Thymus (tissue), 11 donors: ENCODE data around the gene EPN1. TPM values are rescaled to one million over a fixed set of nuclear protein-coding genes. Genes with fewer than 3 reads are reported as not detected.

Source experiments
- DNase-seq, 9 donors: peaks; one replicate each; pipeline ENCODE4 v3.0.0-alpha.2; 2013; ENCODE audit warnings: low spot score in 9 of 9, low read depth in 6 of 9, missing footprints in 1 of 9
- H3K27ac ChIP-seq, 2 donors: one replicate each; pipeline ENCODE4 v1.5.1; 2013; ENCODE audit warnings: control low read depth in 1 of 2, low read depth in 1 of 2, low read length in 1 of 2, mild to moderate bottlenecking in 1 of 2, moderate library complexity in 1 of 2
- H3K27me3 ChIP-seq, 2 donors: one replicate each; pipeline ENCODE4 v1.5.1; 2013; ENCODE audit warnings: low read length in 1 of 2; ENCODE audit not compliant: control insufficient read depth in 2 of 2, insufficient read depth in 1 of 2
- H3K36me3 ChIP-seq, 2 donors: one replicate each; pipeline ENCODE4 v1.5.1; 2013; ENCODE audit warnings: low read length in 1 of 2, mild to moderate bottlenecking in 1 of 2, moderate library complexity in 1 of 2; ENCODE audit not compliant: control insufficient read depth in 2 of 2, insufficient read depth in 2 of 2
- H3K4me1 ChIP-seq, 2 donors: one replicate each; pipeline ENCODE4 v1.5.1; 2013; ENCODE audit warnings: low read length in 2 of 2; ENCODE audit not compliant: control insufficient read depth in 2 of 2, insufficient read depth in 2 of 2
- H3K4me3 ChIP-seq, 2 donors: one replicate each; pipeline ENCODE4 v1.5.1; 2013; ENCODE audit warnings: low read length in 2 of 2, control low read depth in 1 of 2, mild to moderate bottlenecking in 1 of 2
- H3K9me3 ChIP-seq, 2 donors: one replicate each; pipeline ENCODE4 v1.5.1; 2013; ENCODE audit warnings: low read length in 1 of 2, mild to moderate bottlenecking in 1 of 2; ENCODE audit not compliant: control insufficient read depth in 2 of 2, insufficient read depth in 1 of 2
- WGBS: extraction: QIAGEN DNeasy Blood & Tissue Kit; methylation state at CpG from one replicate; pipeline ENCODE4 v1.1.7; 2013; 5-methylcytosine and 5-hydroxymethylcytosine counted together
- polyA plus RNA-seq: library from polyadenylated mRNA; stranded (reverse); fragments of 200-250 nt; gene quantifications from one replicate; pipeline ENCODE4 v1.2.3, GENCODE V29; 2013
- total RNA-seq: library from RNA; stranded (reverse); fragments of 120-200 nt; gene quantifications from one replicate; pipeline ENCODE4 v1.2.4, GENCODE V29; 2013
- donor health status: healthy.

Gene EPN1
- total and polyA plus RNA-seq, 2 donors = 9.9 to 34.6 TPM

DNA sequence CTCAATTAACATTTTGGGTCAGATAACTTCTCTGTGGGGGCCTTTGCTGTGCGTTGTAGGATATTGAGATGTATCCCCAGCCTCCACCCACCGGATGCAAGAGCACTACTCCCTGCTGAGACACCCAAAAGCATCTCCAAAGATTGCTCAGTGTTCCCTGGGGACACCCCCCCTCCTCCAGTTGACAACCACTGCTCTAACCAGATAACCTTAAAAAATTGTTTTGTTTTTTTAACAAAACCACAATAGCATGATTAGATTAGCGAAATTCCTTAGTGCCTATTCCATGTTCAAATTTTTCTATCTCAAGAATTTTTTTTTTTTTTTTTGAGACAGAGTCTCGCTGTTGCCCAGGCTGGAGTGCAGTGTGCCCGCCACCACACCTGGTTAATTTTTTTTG, 2.6 kb upstream of the EPN1 start:
- peaks cover 43 to 48% of the 10 kb centered on the region in 2 donors for H3K36me3 ChIP-seq
- H3K4me3 ChIP-seq = no peak overlapping the region
- H3K4me1 ChIP-seq = peaks cover 15 to 19% of the 10 kb centered on the region in 2 donors
- WGBS = 96% methylated on average over 5 of the region's 5 CpGs
- DNase-seq = no peak
- no peak overlapping the region for H3K27ac ChIP-seq
- H3K27me3 ChIP-seq = no peaks in the 10 kb centered on the region
- no peaks in the 10 kb centered on the region for H3K9me3 ChIP-seq

DNA sequence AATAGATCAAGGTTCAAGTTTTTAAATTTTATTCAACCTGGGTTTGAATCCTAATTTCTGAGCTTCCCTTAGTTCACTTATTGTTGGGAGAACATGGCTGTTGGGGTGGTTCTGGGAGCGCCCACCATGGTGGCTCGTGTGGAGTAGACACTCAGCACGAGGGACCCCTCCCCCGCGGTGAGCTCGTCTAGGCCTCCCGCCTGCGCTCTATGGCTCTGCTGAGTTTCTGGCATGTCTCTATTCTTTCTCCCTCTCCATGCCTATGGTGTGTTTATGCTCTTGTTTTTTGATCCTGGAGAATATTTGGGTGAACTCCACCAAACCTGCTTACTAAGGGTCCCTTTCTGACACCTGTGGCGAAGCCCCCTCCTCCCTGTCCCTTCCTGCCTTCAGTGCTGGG, 1.6 kb upstream of the EPN1 start:
- no peaks in the 10 kb centered on the region for H3K9me3 ChIP-seq
- H3K36me3 ChIP-seq = peaks cover 39 to 48% of the 10 kb centered on the region in 2 donors
- peaks cover 15 to 19% of the 10 kb centered on the region in 2 donors for H3K4me1 ChIP-seq
- no peak overlapping the region for H3K27ac ChIP-seq
- no peaks in the 10 kb centered on the region for H3K27me3 ChIP-seq
- 94% methylated on average over 9 of the region's 9 CpGs for whole genome bisulfite sequencing
- no peak for DNase-seq
- H3K4me3 ChIP-seq = no peak overlapping the region

DNA sequence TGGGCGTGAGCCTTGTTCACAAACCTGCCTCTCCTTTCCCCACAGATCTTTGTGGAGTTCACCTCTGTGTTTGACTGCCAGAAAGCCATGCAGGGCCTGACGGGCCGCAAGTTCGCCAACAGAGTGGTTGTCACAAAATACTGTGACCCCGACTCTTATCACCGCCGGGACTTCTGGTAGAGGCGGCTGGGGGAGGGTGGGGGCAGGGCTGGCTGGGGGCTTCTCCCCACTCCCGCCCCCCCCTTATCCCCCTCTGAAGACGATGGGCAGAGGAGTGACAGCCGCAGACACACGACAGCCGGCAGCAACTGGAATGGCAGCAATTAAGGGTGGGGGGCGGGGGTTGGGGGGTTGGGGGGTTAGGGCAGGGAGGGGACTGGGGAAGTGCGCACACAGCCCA, 1.1 kb upstream of the EPN1 start:
- 96% methylated on average over 15 of the region's 15 CpGs for WGBS
- DNase-seq = no peak
- peaks cover 39 to 48% of the 10 kb centered on the region in 2 donors for H3K36me3 ChIP-seq
- H3K9me3 ChIP-seq = no peaks in the 10 kb centered on the region
- H3K4me1 ChIP-seq = peaks cover 15 to 19% of the 10 kb centered on the region in 2 donors
- no peak overlapping the region for H3K4me3 ChIP-seq
- no peaks in the 10 kb centered on the region for H3K27me3 ChIP-seq
- no peak overlapping the region for H3K27ac ChIP-seq

DNA sequence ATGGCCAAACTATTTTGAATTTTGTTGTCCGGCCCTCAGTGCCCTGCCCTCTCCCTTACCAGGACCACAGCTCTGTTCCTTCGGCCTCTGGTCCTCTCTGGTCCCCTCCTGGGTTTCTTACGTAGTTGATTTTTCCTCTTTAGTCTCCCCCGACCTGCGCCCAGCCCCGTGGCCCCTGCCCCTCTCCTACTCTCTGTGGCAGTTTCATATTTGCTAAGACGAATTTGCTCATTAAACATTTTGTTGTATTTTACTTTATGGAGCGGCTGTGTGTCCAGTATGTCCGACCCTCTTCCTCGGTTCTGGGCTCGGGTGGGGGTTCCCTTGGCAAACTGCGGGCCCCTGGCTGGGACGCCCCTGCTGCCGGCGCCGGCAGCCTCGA, 576 bp upstream of the EPN1 start:
- Histone ChIP-seq H3K4me3 (peak overlapping the region; percentile 36 to 95), H3K27me3 (no peaks in the 10 kb centered on the region), H3K4me1 (peaks cover 15 to 19% of the 10 kb centered on the region in 2 donors), H3K27ac (peak overlapping the region; percentile 18 to 49), H3K9me3 (no peaks in the 10 kb centered on the region), H3K36me3 (peaks cover 39 to 48% of the 10 kb centered on the region in 2 donors)
- no peak for DNase-seq
- 61% methylated on average over 17 of the region's 17 CpGs for WGBS

DNA sequence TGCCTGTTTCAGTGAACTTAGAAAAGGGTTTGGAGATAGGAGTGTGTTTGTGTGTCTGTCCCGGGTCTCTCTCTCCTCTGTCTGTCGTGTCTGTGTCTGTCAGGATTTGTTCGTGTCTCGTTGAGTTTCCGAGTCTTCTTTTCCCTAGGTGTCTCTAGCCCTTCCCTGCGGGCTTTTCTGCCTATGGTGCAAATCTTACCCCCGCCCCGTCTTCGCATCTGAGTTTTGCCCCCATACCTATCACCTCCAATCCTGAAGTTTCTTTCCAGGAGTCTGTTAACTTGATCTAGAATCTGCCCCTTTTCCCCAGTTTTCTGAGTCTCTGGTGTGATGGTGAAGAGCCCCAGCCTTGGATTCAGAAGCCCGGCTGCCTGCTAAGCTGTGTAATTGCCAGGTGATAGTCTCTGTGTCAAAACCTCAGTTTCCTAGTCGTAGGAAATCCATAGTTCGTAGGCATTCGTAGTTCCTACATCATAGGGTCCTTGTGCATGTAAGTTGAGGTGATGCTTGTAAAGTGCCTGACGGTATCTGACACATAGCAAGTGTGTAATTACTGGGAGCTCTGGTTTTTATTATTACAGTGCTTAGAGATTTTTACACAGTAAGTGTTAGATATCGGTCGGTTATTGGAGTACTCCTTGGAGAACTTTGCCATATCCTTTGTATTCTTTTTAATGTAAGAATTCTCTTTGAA, 782 bp downstream of the EPN1 start:
- 23% methylated on average over 16 of the region's 16 CpGs for WGBS
- Histone ChIP-seq H3K4me3 (peak overlapping the region; percentile 71 to 95), H3K36me3 (peaks cover 35 to 47% of the 10 kb centered on the region in 2 donors), H3K27me3 (no peaks in the 10 kb centered on the region), H3K27ac (peak overlapping the region; percentile 17 to 90), H3K9me3 (no peaks in the 10 kb centered on the region), H3K4me1 (peaks cover 15 to 19% of the 10 kb centered on the region in 2 donors)
- DNase-seq = no peak

DNA sequence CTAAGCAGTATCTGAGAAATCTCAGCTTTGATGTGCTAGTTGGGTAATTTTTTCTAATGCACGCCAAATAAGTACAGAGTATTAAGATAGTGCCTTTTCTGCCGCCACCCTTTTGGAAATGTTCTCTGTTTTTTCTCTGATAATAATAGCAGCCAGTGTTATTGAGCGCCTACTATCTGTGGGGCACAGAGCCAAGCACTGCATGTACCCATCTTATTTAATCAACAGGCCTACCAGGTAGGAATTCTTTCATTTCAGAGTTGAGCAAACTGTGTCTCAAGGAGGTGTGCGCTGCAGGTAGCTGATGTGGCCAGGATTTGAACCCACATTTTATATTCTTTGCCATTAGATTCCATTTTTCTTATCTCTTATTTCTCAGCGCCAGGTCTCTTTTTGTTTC, 1.4 kb downstream of the EPN1 start:
- Histone ChIP-seq H3K36me3 (peaks cover 39 to 47% of the 10 kb centered on the region in 2 donors), H3K9me3 (no peaks in the 10 kb centered on the region), H3K27me3 (no peaks in the 10 kb centered on the region), H3K27ac (no peak overlapping the region), H3K4me1 (peaks cover 15 to 19% of the 10 kb centered on the region in 2 donors), H3K4me3 (no peak overlapping the region)
- 96% methylated on average over 5 of the region's 5 CpGs for WGBS
- no peak for DNase-seq

DNA sequence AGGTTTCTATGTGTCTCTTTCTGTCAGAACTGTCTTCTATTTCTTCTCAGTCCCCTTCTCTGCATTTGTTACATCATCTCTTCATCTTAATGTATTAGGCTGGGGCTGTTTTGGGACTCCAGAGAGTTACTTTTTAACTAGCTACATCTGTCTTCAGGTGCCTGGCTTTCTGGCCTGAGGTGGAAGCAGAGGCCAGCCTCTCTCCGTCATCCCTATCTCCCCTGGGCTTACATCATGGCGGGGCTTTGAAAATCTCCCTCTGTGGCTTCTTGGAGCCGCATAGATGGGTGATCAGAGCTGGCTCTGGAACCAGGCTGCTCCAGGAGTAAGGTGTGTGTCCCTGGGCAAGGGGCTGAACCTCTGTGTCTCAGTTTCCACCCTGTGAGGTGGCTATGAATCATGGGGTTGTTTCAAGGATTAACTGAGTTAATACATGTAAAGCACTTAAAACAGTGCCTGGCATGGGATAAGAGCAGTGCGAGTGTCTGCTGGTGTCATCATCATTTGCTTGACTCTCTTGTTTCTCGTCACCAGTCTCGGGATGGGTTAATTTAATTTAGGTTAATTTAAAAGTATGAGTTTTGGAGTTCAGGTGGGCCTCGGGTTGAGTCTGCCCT, 2.0 kb downstream of the EPN1 start:
- 96% methylated on average over 7 of the region's 7 CpGs for WGBS
- DNase-seq = no peak
- Histone ChIP-seq H3K36me3 (peaks cover 43 to 45% of the 10 kb centered on the region in 2 donors), H3K27me3 (no peaks in the 10 kb centered on the region), H3K27ac (no peak overlapping the region), H3K4me1 (peaks cover 15 to 19% of the 10 kb centered on the region in 2 donors), H3K4me3 (no peak overlapping the region), H3K9me3 (no peaks in the 10 kb centered on the region)

DNA sequence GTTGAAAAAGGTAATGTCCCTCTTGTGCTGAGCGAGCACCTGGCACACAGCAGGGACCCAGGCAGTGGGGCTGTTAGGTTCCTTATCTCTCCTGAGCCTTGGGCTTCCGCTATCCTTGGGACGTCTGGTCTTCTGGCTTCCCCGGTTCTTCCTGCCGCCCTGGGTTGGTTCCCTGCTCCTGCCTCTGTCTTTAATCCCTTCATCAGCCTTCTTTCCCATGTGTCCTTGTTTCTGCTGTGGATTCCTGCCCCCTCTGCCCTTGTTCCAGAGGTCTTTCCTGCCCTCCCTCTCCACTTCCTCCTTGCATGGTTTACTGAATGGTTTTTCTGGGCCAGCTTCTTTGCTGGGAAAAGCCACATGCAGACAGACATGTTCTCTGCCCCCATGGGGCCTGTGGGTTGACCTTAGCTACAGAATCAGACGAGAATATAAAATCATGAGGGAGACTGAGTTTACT, 2.6 kb downstream of the EPN1 start:
- peak overlapping the region in 1 of 2 donors; percentile 26 for H3K27ac ChIP-seq
- H3K36me3 ChIP-seq = peaks cover 44 to 50% of the 10 kb centered on the region in 2 donors
- H3K9me3 ChIP-seq = no peaks in the 10 kb centered on the region
- no peaks in the 10 kb centered on the region for H3K27me3 ChIP-seq
- WGBS = 96% methylated on average over 6 of the region's 6 CpGs
- H3K4me1 ChIP-seq = peaks cover 15 to 19% of the 10 kb centered on the region in 2 donors
- no peak for DNase-seq
- no peak overlapping the region for H3K4me3 ChIP-seq

DNA sequence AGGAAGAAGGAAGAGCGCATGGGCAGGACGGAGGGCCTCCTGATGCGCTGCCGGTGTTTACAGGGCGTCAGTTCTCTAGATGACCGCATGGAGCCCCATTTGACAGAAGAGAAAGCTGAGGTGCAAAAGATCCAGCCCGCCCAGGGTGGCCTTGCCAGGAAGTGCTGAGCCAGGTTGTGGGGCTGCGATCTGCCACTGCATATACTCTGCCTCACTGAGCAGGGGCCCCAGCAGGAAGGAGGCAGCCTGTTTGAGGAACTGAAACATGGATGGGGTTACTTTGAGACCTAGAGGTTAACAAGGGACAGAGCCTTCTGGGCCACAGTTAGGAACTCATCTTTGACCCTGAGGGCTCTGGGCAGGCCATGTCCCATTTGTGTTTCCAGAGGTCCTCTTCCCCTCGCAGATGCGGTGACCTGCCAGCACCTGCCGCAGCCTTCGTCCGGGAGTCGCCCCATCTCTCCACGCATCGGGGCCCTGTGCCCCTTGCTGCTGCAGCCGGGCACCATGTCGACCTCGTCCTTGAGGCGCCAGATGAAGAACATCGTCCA, 3.2 kb downstream of the EPN1 start:
- WGBS = 94% methylated on average over 21 of the region's 21 CpGs
- H3K4me1 ChIP-seq = peaks cover 15 to 19% of the 10 kb centered on the region in 2 donors

More for the DNA sequence above, 3.2 kb downstream of the EPN1 start:
- H3K4me3 ChIP-seq = no peak overlapping the region
- peak in 1 of 9 donors; percentile 23 for DNase-seq
- H3K27me3 ChIP-seq = no peaks in the 10 kb centered on the region
- peaks cover 44 to 50% of the 10 kb centered on the region in 2 donors for H3K36me3 ChIP-seq
- H3K27ac ChIP-seq = peak overlapping the region; percentile 18 to 26
- no peaks in the 10 kb centered on the region for H3K9me3 ChIP-seq
